ENCODE data around the gene CDON. TPM values are rescaled to one million over a fixed set of nuclear protein-coding genes. Genes with fewer than 3 reads are reported as not detected.

Gene CDON
- total RNA-seq, 1 experiment from 2014 or later: 17.1 TPM

DNA sequence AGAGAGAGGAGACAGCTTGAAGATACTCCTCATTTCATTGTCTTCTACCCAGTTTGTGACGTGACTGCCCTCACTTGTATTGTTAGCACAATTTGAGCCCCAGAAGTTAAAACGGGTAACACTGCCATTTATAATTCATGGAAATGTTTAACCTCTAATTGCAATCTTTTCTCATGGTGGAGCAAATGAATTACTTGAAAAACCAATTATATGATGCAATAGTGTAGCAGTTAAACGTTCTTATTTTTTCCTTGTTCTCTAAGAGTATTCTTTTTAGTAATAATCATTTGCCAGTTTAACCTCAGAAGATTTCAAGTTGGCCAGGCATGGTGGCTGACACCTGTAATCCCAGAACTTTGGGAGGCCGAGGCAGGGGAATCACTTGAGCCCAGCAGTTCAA lies 56.6 kb downstream of the CDON start:
- CTCF ChIA-PET: no interaction called here
- no peak overlapping the region for H3K4me3 ChIP-seq (ENCODE audit: low read depth in 2 of 2, low read length in 2 of 2)
- peaks cover 7% of the 10 kb centered on the region for H3K4me1 ChIP-seq (ENCODE audit: control insufficient read depth, insufficient read depth, low read length)
- POLR2A ChIA-PET: interaction anchor here (0.6 kb wide), 2 partner anchors 10 to 264 kb away, joined by 4 to 23 read pairs; no protein-coding TSS in a partner anchor
- TF ChIP-seq POLR2AphosphoS5 (IDR thresholded peaks at IDR 0.05; ENCODE audit: low read depth, low read length) (no peak), TCF7L2 (IDR thresholded peaks at IDR 0.05; ENCODE audit: low read depth, low read length) (no peak), SIN3A (IDR thresholded peaks at IDR 0.05; ENCODE audit: borderline replicate concordance, insufficient read depth, low read depth, low read length) (no peak)
- TF ChIP-seq, protein P1, sequence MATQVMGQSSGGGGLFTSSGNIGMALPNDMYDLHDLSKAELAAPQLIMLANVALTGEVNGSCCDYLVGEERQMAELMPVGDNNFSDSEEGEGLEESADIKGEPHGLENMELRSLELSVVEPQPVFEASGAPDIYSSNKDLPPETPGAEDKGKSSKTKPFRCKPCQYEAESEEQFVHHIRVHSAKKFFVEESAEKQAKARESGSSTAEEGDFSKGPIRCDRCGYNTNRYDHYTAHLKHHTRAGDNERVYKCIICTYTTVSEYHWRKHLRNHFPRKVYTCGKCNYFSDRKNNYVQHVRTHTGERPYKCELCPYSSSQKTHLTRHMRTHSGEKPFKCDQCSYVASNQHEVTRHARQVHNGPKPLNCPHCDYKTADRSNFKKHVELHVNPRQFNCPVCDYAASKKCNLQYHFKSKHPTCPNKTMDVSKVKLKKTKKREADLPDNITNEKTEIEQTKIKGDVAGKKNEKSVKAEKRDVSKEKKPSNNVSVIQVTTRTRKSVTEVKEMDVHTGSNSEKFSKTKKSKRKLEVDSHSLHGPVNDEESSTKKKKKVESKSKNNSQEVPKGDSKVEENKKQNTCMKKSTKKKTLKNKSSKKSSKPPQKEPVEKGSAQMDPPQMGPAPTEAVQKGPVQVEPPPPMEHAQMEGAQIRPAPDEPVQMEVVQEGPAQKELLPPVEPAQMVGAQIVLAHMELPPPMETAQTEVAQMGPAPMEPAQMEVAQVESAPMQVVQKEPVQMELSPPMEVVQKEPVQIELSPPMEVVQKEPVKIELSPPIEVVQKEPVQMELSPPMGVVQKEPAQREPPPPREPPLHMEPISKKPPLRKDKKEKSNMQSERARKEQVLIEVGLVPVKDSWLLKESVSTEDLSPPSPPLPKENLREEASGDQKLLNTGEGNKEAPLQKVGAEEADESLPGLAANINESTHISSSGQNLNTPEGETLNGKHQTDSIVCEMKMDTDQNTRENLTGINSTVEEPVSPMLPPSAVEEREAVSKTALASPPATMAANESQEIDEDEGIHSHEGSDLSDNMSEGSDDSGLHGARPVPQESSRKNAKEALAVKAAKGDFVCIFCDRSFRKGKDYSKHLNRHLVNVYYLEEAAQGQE (IDR thresholded peaks at IDR 0.05; ENCODE audit: insufficient read depth in 1 of 2, low read depth in 2 of 2, low read length in 1 of 2): no peak
- TF ChIP-seq, protein P2, sequence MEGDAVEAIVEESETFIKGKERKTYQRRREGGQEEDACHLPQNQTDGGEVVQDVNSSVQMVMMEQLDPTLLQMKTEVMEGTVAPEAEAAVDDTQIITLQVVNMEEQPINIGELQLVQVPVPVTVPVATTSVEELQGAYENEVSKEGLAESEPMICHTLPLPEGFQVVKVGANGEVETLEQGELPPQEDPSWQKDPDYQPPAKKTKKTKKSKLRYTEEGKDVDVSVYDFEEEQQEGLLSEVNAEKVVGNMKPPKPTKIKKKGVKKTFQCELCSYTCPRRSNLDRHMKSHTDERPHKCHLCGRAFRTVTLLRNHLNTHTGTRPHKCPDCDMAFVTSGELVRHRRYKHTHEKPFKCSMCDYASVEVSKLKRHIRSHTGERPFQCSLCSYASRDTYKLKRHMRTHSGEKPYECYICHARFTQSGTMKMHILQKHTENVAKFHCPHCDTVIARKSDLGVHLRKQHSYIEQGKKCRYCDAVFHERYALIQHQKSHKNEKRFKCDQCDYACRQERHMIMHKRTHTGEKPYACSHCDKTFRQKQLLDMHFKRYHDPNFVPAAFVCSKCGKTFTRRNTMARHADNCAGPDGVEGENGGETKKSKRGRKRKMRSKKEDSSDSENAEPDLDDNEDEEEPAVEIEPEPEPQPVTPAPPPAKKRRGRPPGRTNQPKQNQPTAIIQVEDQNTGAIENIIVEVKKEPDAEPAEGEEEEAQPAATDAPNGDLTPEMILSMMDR (IDR thresholded peaks at IDR 0.05): no peak
- BruUV-seq (replicated peaks): no TSS peak
- in situ Hi-C loops (cut with HindIII; ENCODE audit: low pct_unique_long_range_greater_than_20kb, low sequenced_read_pairs): no loop called here
- DNase-seq (ENCODE audit: low read depth, low spot score) (no peak), ATAC-seq (no peak)
- H3K9me3 ChIP-seq (ENCODE audit: control insufficient read depth, insufficient read depth, low read depth, low read length): no peaks in the 10 kb centered on the region
- H3K27me3 ChIP-seq (ENCODE audit: control insufficient read depth, insufficient read depth, low read length): no peaks in the 10 kb centered on the region; the same call in 1 of the 2 replicates
- H3K27ac ChIP-seq (ENCODE audit: low read length): no peak overlapping the region
- intact Hi-C loops (cut with micrococcal nuclease; ENCODE audit: unreplicated experiment): no loop called here
- no peaks in the 10 kb centered on the region for H3K36me3 ChIP-seq (ENCODE audit: control insufficient read depth, insufficient read depth, low read length)

DNA sequence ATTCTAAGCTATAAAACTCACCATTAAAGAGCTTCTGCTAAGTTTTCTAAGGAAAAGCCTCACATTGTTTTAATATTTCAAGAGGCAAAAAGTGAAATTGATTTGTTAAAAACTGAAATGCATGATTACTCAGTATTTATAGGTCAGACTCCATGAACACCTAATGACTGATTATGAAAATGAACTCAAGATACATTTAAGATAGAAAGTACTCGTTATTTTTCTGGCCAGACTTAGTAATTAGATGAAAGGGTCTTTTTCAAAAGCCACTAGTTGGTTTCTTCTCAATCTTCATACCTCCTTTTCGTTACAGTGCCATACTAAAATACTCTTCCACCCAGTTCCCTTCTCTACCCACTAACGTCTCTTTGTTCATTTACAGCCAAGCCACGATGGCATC lies 60.5 kb downstream of the CDON start:
- ChIA-PET CTCF (no interaction called here), POLR2A (no interaction called here)
- ATAC-seq (no peak), DNase-seq (ENCODE audit: low read depth, low spot score) (no peak)
- TF ChIP-seq TCF7L2 (IDR thresholded peaks at IDR 0.05; ENCODE audit: low read depth, low read length) (no peak), POLR2AphosphoS5 (IDR thresholded peaks at IDR 0.05; ENCODE audit: low read depth, low read length) (no peak), SIN3A (IDR thresholded peaks at IDR 0.05; ENCODE audit: borderline replicate concordance, insufficient read depth, low read depth, low read length) (no peak)
- TF ChIP-seq, protein P2 (IDR thresholded peaks at IDR 0.05): no peak
- TF ChIP-seq, protein P1 (IDR thresholded peaks at IDR 0.05; ENCODE audit: insufficient read depth in 1 of 2, low read depth in 2 of 2, low read length in 1 of 2): no peak
- no peaks in the 10 kb centered on the region for H3K9me3 ChIP-seq (ENCODE audit: control insufficient read depth, insufficient read depth, low read depth, low read length)
- H3K4me1 ChIP-seq (ENCODE audit: control insufficient read depth, insufficient read depth, low read length): peaks cover 2% of the 10 kb centered on the region; the same call in 1 of the 2 replicates
- H3K27ac ChIP-seq (ENCODE audit: low read length): no peak overlapping the region
- intact Hi-C loops (cut with micrococcal nuclease; ENCODE audit: unreplicated experiment) (no loop called here), in situ Hi-C loops (cut with HindIII; ENCODE audit: low pct_unique_long_range_greater_than_20kb, low sequenced_read_pairs) (no loop called here)
- H3K27me3 ChIP-seq (ENCODE audit: control insufficient read depth, insufficient read depth, low read length): no peaks in the 10 kb centered on the region
- BruUV-seq (replicated peaks): no TSS peak
- no peak overlapping the region for H3K4me3 ChIP-seq (ENCODE audit: low read depth in 2 of 2, low read length in 2 of 2)
- H3K36me3 ChIP-seq (ENCODE audit: control insufficient read depth, insufficient read depth, low read length): no peaks in the 10 kb centered on the region

Data from Panc1 (cell line).